Heart left ventricle (tissue), 13 donors: ENCODE data around the gene TMEM37.

ENCODE experiments used
- CTCF ChIP-seq, 12 donors: fragments of 200-600 bp; sonication (generic) in 4 of 12; IDR thresholded peaks; one replicate each; pipeline versions ENCODE4 v1.5.0 to v1.8.0; 2018 to 2022; ENCODE audit warnings: antibody characterized with exemption in 12 of 12, mild to moderate bottlenecking in 5 of 12
- POLR2A ChIP-seq, 2 donors: fragments of 450-650 bp; IDR thresholded peaks; one replicate each; pipeline ENCODE4 v1.6.1; 2017; ENCODE audit warnings: antibody characterized with exemption in 2 of 2, mild to moderate bottlenecking in 2 of 2, moderate library complexity in 2 of 2
- donor health status: ischemic (EF 13 %, LVEDD 7.1; RV severe dilation, severe dysfunction).
- donor health status: DM: no; HTN: yes; CAD: no.
- donor health status: DM: no; HTN: no; CAD: no.
- donor health status: ischemic (EF 25% LVEDD 6.9; RV normal size, moderate dysfunction).
- donor health status: ischemic (EF 25% LVEDD 5.7; RV mildly dilated, moderate dysfunction).
- donor health status: ischemic (EF 35%, LVEDD 5.7; RV mildly dilated, moderate dysfunction).
- donor health status: nonischemic (EF 11% LVEDD 7.7; RV severe dilation, severe dysfunction).
- donor health status: DM: yes; HTN: yes; CAD: no.
- donor health status: PGD.
- donor health status: ischemic (EF 29% LVEDD 5.4; RV normal size, mild dysfunction).
- donor health status: nonischemic (EF 23%, LVEDD 6.1; RV moderate dilation, normal function).

- TF ChIP-seq CTCF (IDR thresholded peaks at IDR 0.05) (no peak), POLR2A (IDR thresholded peaks at IDR 0.05) (no peak)
Measured at GRCh38 chr2:119464981-119465380, 33.3 kb downstream of the TMEM37 start.
